Measurements from ENCODE around the gene COL1A1. TPM values are rescaled to one million over a fixed set of nuclear protein-coding genes. Genes with fewer than 3 reads are reported as not detected.
A peak's percentile ranks its signal among the peaks of the same experiment; 100 is the strongest.

Gene COL1A1
- polyA plus RNA-seq, 1 experiment = 1,356 TPM

DNA sequence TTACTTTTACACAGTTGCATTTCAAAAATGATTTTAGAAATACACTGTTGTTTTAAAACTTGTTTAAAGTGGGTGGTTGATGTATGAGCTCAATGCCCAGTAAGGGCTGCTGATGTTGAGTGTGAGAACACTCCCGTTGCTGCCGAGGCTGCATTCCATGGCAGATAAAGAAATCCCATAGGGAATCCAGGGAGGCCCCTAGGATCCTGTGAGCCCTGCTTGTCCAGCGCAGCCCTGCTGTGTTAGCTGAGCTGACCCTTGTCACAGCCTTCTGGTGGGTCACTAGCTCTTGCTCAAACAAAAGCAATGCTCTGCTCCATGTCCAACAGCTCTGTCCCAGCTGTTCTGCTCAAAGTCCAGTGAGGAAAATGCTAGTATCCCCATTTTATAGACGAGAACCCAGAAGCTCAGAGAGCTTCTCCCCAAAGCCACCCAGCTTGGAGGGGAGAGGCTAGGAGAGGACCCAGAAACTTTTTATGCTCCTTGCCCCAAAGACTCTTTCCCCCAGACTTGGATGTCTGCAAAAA is 18.6 kb upstream of the COL1A1 start:
- Histone ChIP-seq H3K4me3 (ENCODE audit: low read depth, low read length) (peak overlapping the region; percentile 40), H3K9me3 (ENCODE audit: control insufficient read depth, insufficient read depth, low read length) (no peaks in the 10 kb centered on the region; the same call in 1 of the 2 replicates), H3K27ac (ENCODE audit: low read depth, low read length) (peak overlapping the region; percentile 97), H3K27me3 (ENCODE audit: control insufficient read depth, insufficient read depth, low read length) (no peaks in the 10 kb centered on the region)
- ChIA-PET CTCF (interaction anchor here (0.5 to 1.7 kb wide), 7 partner anchors 11 to 58 kb away, joined by 3 to 7 read pairs (median 5); no protein-coding TSS in a partner anchor), POLR2A (interaction anchor here (1.0 to 14.7 kb wide), 7 partner anchors 9 to 50 kb away, joined by 3 to 726 read pairs (median 63); partner anchors contain the start of gene COL1A1)
- no peak for TF ChIP-seq CTCF (IDR thresholded peaks at IDR 0.05; ENCODE audit: low read depth, low read length)
- DNase-seq (ENCODE audit: low read depth, low spot score) = no peak

DNA sequence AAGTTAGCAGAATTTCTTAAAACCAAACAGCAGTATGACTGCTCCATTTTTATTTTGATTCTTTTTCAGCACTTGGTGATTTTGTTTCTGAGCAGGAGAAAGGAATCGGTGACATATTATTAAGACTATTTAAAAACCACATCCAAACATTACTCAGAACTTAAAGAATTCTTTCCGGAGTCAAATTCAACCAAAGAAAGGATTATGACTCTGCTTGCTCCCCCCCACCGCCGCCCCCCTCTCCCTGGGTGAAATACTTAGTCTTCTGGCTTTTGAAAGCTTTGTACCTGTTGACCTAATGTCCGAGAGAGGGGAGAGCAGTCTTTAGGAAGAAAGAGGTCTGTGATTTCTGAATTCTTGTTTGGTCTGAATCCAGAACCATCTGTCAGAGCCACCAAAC is 17.9 kb upstream of the COL1A1 start:
- DNase-seq (ENCODE audit: low read depth, low spot score) = peak; percentile 56
- ChIA-PET POLR2A (interaction anchor here (1.0 to 14.7 kb wide), 10 partner anchors 8 to 50 kb away, joined by 3 to 726 read pairs (median 10); partner anchors contain the start of gene COL1A1), CTCF (interaction anchor here (0.5 to 2.4 kb wide), 7 partner anchors 10 to 57 kb away, joined by 3 to 12 read pairs (median 5); partner anchors contain the start of gene COL1A1)
- no peak for TF ChIP-seq CTCF (IDR thresholded peaks at IDR 0.05; ENCODE audit: low read depth, low read length)
- no peaks in the 10 kb centered on the region for H3K27me3 ChIP-seq (ENCODE audit: control insufficient read depth, insufficient read depth, low read length)
- H3K9me3 ChIP-seq (ENCODE audit: control insufficient read depth, insufficient read depth, low read length) = no peaks in the 10 kb centered on the region
- H3K27ac ChIP-seq (ENCODE audit: low read depth, low read length) = peak overlapping the region; percentile 97
- peak overlapping the region; percentile 40 for H3K4me3 ChIP-seq (ENCODE audit: low read depth, low read length)

DNA sequence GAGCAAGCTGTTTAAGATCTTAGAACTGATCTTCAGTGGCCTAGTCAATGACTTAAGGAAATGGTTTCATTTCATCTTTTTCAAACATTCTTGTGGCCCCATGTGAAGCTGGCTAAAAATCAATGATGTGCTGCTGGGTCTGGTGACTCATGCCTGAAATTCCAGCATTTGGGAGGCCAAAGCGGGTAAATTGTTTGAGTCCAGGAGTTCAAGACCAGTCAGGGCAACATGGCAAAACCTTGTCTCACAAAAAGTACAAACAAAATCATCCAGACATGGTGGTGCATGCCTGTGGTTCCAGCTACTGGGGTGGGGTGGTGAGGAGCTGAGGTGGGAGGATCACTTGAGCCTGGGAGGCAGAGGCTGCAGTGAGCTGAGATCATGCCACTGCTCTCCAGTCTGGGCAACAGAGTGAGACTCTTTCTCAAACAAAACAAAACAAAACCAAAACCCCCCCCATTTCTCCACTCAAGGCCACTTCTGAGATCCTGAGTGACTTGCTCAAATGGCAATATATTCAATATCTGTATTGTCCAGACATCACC is 17.4 kb upstream of the COL1A1 start:
- Histone ChIP-seq H3K4me3 (ENCODE audit: low read depth, low read length) (peak overlapping the region; percentile 29), H3K27me3 (ENCODE audit: control insufficient read depth, insufficient read depth, low read length) (no peaks in the 10 kb centered on the region), H3K27ac (ENCODE audit: low read depth, low read length) (peak overlapping the region; percentile 97), H3K9me3 (ENCODE audit: control insufficient read depth, insufficient read depth, low read length) (no peaks in the 10 kb centered on the region)
- CTCF ChIA-PET = interaction anchor here (1.0 to 2.4 kb wide), 6 partner anchors 10 to 57 kb away, joined by 3 to 12 read pairs (median 4); partner anchors contain the start of gene COL1A1
- POLR2A ChIA-PET = interaction anchor here (1.0 to 14.7 kb wide), 9 partner anchors 8 to 49 kb away, joined by 3 to 726 read pairs (median 8); partner anchors contain the start of gene COL1A1
- peak; percentile 89 for DNase-seq (ENCODE audit: low read depth, low spot score)
- TF ChIP-seq CTCF (IDR thresholded peaks at IDR 0.05; ENCODE audit: low read depth, low read length) = no peak

- Histone ChIP-seq H3K27ac (ENCODE audit: low read depth, low read length) (no peak overlapping the region), H3K9me3 (ENCODE audit: control insufficient read depth, insufficient read depth, low read length) (no peaks in the 10 kb centered on the region), H3K27me3 (ENCODE audit: control insufficient read depth, insufficient read depth, low read length) (no peaks in the 10 kb centered on the region), H3K4me3 (ENCODE audit: low read depth, low read length) (no peak overlapping the region; the same call in none of the 2 replicates)
- no peak for TF ChIP-seq CTCF (IDR thresholded peaks at IDR 0.05; ENCODE audit: low read depth, low read length)
- POLR2A ChIA-PET = interaction anchor here (0.6 to 14.7 kb wide), 9 partner anchors 7 to 86 kb away, joined by 3 to 726 read pairs (median 8); partner anchors contain the start of gene COL1A1
- CTCF ChIA-PET = interaction anchor here (1.0 to 2.4 kb wide), 5 partner anchors 9 to 52 kb away, joined by 3 to 12 read pairs (median 5); partner anchors contain the start of gene COL1A1
- no peak for DNase-seq (ENCODE audit: low read depth, low spot score)
Observed at GRCh38 chr17:50218071-50218759, 16.8 kb upstream of the COL1A1 start.

Measured in AG04450 (cell line).